Smooth muscle cell (in vitro differentiated cells): Measurements from ENCODE around the gene ASCC3. TPM values are rescaled to one million over a fixed set of nuclear protein-coding genes. Genes with fewer than 3 reads are reported as not detected.

ENCODE experiments used
- DNase-seq: peaks from one replicate; lab custom pipeline; 2025; ENCODE audit not compliant: unreplicated experiment; lab: John Stamatoyannopoulos, UW
- H2AFZ ChIP-seq: fragments of 200-600 bp; sonication (generic); 2 replicates; pipeline ENCODE4 v1.6.0; 2016; ENCODE audit warnings: antibody characterized with exemption, low read depth, mild to moderate bottlenecking
- H3F3A ChIP-seq: fragments of 200-600 bp; sonication (generic); 2 replicates; pipeline ENCODE4 v1.6.0; 2017; ENCODE audit warnings: antibody characterized with exemption, low read depth
- H3K27ac ChIP-seq: fragments of 200-600 bp; sonication (generic); 2 replicates; pipeline ENCODE4 v1.5.1; 2016; ENCODE audit warnings: low read depth, mild to moderate bottlenecking
- H3K27me3 ChIP-seq: fragments of 200-600 bp; sonication (generic); 2 replicates; pipeline ENCODE4 v1.6.1; 2016; ENCODE audit warnings: low read depth, mild to moderate bottlenecking
- H3K36me3 ChIP-seq: fragments of 200-600 bp; sonication (generic); 2 replicates; pipeline ENCODE4 v1.5.1; 2016; ENCODE audit warnings: low read depth
- H3K4me1 ChIP-seq: fragments of 200-600 bp; sonication (generic); 2 replicates; pipeline ENCODE4 v1.5.1; 2016; ENCODE audit warnings: low read depth
- H3K4me2 ChIP-seq: fragments of 200-600 bp; sonication (generic); 2 replicates; pipeline ENCODE4 v1.6.0; 2016; ENCODE audit warnings: mild to moderate bottlenecking
- H3K4me3 ChIP-seq: fragments of 200-600 bp; sonication (generic); 2 replicates; pipeline ENCODE4 v1.5.1; 2016; ENCODE audit warnings: mild to moderate bottlenecking
- H3K79me2 ChIP-seq: fragments of 200-600 bp; sonication (generic); 2 replicates; pipeline ENCODE4 v1.6.0; 2016; ENCODE audit warnings: low read depth, mild to moderate bottlenecking
- H3K9ac ChIP-seq: fragments of 200-600 bp; sonication (generic); 2 replicates; pipeline ENCODE4 v1.6.0; 2016; ENCODE audit warnings: low read depth
- H3K9me3 ChIP-seq: fragments of 200-600 bp; sonication (generic); replicated peaks from 2 replicates; pipeline ENCODE4 v1.5.1; 2016; ENCODE audit warnings: low read depth
- H4K20me1 ChIP-seq: fragments of 200-600 bp; sonication (generic); 2 replicates; pipeline ENCODE4 v1.6.0; 2016; ENCODE audit warnings: low read depth
- WGBS: methylation state at CpG from one replicate; pipeline ENCODE4 v1.1.7; 2016; ENCODE audit warnings: low lambda C conversion rate; 5-methylcytosine and 5-hydroxymethylcytosine counted together
- polyA plus RNA-seq: library from polyadenylated mRNA; unstranded; fragments of >200 nt; fragmentation: Nextera tagmentation; extraction: Ambion mirVana; gene quantifications from 2 replicates; pipeline ENCODE4 v1.2.1, GENCODE V29; 2016
- total RNA-seq: library from RNA; depleted of rRNA; stranded (reverse); fragments of >200 nt; gene quantifications from 2 replicates; pipeline ENCODE4 v1.2.3, GENCODE V29; 2014
- TF ChIP-seq, protein P1 (sequence below): fragments of 200-600 bp; sonication (generic); IDR thresholded peaks from 2 replicates; pipeline ENCODE4 v1.5.1; 2017; ENCODE audit warnings: borderline replicate concordance, mild to moderate bottlenecking, antibody characterized with exemption; ENCODE audit not compliant: insufficient read depth, poor library complexity, severe bottlenecking

The ASCC3 gene
- total and polyA plus RNA-seq, 2 experiments from 2014 or later, result 59.0 to 116 TPM

DNA sequence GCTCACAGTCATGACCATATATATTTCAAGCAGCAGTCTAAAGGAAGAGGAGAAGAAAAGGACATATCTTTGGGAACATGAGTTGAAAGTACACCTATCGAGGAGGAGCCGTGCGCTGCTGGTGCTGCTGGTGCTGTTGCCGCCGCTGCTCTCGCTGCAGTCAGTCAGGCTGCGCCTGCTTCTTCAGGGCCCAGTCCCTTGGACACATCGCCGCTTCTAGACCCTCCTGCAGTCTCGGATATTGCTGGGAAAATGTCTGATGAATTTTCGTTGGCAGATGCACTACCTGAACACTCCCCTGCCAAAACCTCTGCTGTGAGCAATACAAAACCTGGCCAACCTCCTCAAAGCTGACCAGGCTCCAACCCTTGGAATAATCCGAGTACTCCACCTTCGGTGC, 8.2 kb upstream of the ASCC3 start:
- DNase-seq, result no peak
- Histone ChIP-seq H3K4me3 (no peak overlapping the region), H3K36me3 (no peaks in the 10 kb centered on the region), H4K20me1 (no peaks in the 10 kb centered on the region), H3K27ac (no peak overlapping the region), H3K9ac (no peak overlapping the region), H3F3A (no peaks in the 10 kb centered on the region), H3K27me3 (no peaks in the 10 kb centered on the region), H3K4me1 (no peaks in the 10 kb centered on the region), H3K4me2 (no peak overlapping the region), H3K79me2 (no peaks in the 10 kb centered on the region), H2AFZ (no peak overlapping the region), H3K9me3 (no peaks in the 10 kb centered on the region)
- TF ChIP-seq, protein P1, sequence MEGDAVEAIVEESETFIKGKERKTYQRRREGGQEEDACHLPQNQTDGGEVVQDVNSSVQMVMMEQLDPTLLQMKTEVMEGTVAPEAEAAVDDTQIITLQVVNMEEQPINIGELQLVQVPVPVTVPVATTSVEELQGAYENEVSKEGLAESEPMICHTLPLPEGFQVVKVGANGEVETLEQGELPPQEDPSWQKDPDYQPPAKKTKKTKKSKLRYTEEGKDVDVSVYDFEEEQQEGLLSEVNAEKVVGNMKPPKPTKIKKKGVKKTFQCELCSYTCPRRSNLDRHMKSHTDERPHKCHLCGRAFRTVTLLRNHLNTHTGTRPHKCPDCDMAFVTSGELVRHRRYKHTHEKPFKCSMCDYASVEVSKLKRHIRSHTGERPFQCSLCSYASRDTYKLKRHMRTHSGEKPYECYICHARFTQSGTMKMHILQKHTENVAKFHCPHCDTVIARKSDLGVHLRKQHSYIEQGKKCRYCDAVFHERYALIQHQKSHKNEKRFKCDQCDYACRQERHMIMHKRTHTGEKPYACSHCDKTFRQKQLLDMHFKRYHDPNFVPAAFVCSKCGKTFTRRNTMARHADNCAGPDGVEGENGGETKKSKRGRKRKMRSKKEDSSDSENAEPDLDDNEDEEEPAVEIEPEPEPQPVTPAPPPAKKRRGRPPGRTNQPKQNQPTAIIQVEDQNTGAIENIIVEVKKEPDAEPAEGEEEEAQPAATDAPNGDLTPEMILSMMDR, result no peak
- WGBS, result 97% methylated on average over 12 of the region's 13 CpGs

DNA sequence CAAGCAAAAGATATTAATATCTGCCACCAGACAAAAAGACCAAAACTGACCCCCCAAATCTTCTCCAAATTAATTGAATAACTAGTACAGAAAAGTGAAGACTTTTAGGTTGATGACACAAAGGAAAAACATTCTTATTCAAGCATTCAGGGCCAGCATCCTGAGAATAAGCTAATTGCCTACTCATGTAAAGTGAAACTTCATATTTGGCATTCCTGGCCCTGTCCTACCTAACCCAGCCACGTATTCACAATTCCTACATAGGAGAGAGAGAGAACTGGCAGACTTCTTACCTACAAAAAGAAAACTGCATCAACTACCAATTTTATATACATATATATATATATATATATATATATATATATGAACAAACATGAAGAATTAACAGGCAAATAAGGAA, 4.9 kb upstream of the ASCC3 start:
- H3K27me3 ChIP-seq, result no peaks in the 10 kb centered on the region
- TF ChIP-seq, protein P1, result no peak
- peaks cover 8% of the 10 kb centered on the region for H3K4me1 ChIP-seq
- 25% methylated on average over 1 of the region's 1 CpG for WGBS
- no peak overlapping the region for H3K9ac ChIP-seq
- no peak for DNase-seq
- H3F3A ChIP-seq, result peaks cover 5% of the 10 kb centered on the region
- H3K9me3 ChIP-seq, result no peaks in the 10 kb centered on the region
- no peaks in the 10 kb centered on the region for H4K20me1 ChIP-seq
- no peak overlapping the region for H3K4me2 ChIP-seq
- H2AFZ ChIP-seq, result no peak overlapping the region
- H3K79me2 ChIP-seq, result peaks cover 17% of the 10 kb centered on the region
- no peak overlapping the region for H3K27ac ChIP-seq
- H3K4me3 ChIP-seq, result no peak overlapping the region
- no peaks in the 10 kb centered on the region for H3K36me3 ChIP-seq

DNA sequence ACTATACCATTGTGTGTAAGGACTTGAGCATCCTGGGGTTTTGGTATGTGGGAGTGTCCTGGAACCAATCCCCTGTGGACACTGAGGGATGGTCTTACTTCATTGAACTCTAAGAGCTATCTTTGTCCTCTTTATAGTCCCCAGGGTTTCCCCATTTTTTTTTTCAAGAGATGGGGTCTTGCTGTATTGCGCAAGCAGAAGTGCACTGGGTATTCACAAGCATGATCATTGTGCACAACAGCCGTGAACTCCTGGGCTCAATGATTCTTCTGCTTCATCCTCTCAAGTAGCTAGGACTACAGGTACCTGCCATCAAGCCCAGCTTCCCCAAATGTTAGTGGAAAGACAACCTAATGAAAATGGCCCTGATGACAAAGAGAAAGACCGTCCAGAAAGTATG, 2.2 kb upstream of the ASCC3 start:
- Histone ChIP-seq H2AFZ (no peak overlapping the region), H3K27me3 (no peaks in the 10 kb centered on the region), H3K79me2 (peaks cover 45% of the 10 kb centered on the region), H3F3A (peaks cover 14% of the 10 kb centered on the region), H3K9ac (no peak overlapping the region), H3K4me1 (peaks cover 27% of the 10 kb centered on the region), H3K9me3 (no peaks in the 10 kb centered on the region), H3K36me3 (no peaks in the 10 kb centered on the region), H3K4me3 (no peak overlapping the region), H3K4me2 (no peak overlapping the region), H3K27ac (no peak overlapping the region), H4K20me1 (peaks cover 20% of the 10 kb centered on the region)
- no peak for DNase-seq
- WGBS, result 91% methylated on average over 3 of the region's 3 CpGs
- TF ChIP-seq, protein P1, result no peak

DNA sequence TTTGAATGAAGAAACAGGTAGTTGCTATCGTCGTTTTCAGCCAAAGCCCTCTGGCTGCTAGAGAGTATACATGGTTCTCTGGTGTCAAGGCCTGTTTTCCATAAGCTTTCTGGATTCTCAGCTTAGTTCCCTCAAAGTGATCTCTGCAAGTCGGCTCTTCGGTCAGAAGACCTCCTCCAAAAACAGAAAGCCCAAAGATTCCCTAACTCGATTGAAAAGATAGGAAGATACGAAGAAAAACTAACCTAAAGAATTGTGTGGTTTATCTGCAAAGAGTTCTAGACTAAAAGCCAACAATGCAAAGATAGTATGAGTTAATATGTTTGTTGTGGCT, 545 bp upstream of the ASCC3 start:
- DNase-seq, result no peak
- H3K27me3 ChIP-seq, result no peaks in the 10 kb centered on the region
- H2AFZ ChIP-seq, result peak overlapping the region; percentile 99
- WGBS, result 9% methylated on average over 6 of the region's 6 CpGs
- peak overlapping the region; percentile 95 for H3K4me3 ChIP-seq
- H3K9ac ChIP-seq, result peak overlapping the region; percentile 96
- H3K4me1 ChIP-seq, result peaks cover 44% of the 10 kb centered on the region
- peak overlapping the region; percentile 85 for H3K4me2 ChIP-seq
- H3K36me3 ChIP-seq, result no peaks in the 10 kb centered on the region
- no peaks in the 10 kb centered on the region for H3K9me3 ChIP-seq
- H3K27ac ChIP-seq, result peak overlapping the region; percentile 95
- TF ChIP-seq, protein P1, result no peak
- peaks cover 61% of the 10 kb centered on the region for H3K79me2 ChIP-seq
- peaks cover 36% of the 10 kb centered on the region for H4K20me1 ChIP-seq
- H3F3A ChIP-seq, result peaks cover 20% of the 10 kb centered on the region
